NCI-H2171 treated with DMSO at 0.1 percent for 48 hours (cell line): ENCODE measurements around the gene A1BG.

Source experiments
- DNase-seq: peaks from one replicate; lab custom pipeline; 2025; lab: John Stamatoyannopoulos, UW

The A1BG gene, protein sequence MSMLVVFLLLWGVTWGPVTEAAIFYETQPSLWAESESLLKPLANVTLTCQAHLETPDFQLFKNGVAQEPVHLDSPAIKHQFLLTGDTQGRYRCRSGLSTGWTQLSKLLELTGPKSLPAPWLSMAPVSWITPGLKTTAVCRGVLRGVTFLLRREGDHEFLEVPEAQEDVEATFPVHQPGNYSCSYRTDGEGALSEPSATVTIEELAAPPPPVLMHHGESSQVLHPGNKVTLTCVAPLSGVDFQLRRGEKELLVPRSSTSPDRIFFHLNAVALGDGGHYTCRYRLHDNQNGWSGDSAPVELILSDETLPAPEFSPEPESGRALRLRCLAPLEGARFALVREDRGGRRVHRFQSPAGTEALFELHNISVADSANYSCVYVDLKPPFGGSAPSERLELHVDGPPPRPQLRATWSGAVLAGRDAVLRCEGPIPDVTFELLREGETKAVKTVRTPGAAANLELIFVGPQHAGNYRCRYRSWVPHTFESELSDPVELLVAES

DNA sequence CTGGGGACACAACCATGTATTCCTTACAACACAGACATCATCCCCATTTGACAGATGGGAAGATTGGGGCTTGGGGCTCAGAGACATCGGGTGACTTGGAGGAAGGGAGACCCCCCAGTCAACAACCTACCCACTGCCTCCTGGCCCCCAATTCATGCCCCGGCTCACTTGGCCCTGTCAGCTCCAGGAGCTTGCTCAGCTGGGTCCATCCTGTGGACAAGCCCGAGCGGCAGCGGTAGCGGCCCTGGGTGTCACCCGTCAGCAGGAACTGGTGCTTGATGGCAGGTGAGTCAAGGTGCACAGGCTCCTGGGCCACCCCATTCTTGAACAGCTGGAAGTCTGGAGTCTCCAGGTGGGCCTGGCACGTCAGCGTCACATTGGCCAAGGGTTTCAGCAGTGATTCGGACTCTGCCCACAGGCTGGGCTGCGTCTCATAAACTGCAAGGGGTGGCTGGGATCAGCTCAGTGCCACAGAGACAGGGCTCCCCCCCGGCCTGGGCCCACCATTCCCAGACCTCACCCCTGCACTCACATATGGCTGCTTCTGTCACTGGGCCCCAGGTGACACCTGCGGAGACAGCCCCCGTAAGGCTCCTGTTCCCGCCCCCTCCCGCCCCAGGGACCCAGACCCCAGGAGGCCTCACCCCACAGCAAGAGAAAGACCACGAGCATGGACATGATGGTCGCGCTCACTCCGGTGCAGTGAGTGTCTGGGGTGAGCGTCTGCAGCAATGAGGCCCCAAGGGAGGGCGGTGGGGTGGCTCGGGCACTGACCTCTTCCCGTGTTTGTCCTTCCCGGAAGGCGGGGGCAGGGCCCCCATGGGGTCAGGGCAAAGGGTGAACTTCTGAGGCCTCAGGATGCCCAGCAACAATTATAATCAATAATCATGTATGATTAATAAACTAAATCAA, at the start of gene A1BG:
Gene A1BG, minus strand, starts transcription at position 733 of the 912 bp plus-strand sequence. Its CDS starts 55 bp downstream, at position 678.
- DNase-seq, result no peak

DNA sequence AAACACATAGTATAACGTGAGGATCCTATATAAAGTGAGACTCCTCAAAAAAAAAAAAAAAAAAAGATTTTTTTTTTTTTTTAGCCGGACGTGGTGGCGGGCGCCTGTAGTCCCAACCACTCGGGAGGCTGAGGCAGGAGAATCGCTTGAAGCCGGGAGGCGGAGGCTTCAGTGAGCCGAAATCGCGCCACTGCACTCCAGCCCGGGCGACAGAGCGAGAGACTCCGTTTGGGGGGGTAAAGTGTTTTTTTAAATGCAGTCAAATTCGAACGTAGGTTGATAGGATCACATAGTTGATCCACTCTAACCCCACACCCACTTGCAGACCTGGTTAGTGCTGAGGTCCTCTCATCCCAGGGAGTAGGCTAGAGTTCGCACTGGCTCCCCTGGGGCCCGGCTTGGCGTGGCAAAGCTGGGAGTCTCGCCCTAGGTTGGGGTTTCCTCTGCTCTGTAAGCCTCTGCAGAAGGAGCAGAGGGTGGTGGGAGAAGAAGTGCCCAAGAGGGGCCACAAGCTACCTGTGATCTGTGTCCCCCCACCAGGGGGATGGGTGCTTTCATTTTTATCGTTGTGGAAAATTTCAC, 48.6 kb upstream of the A1BG start:
- peak; percentile 49 for DNase-seq

DNA sequence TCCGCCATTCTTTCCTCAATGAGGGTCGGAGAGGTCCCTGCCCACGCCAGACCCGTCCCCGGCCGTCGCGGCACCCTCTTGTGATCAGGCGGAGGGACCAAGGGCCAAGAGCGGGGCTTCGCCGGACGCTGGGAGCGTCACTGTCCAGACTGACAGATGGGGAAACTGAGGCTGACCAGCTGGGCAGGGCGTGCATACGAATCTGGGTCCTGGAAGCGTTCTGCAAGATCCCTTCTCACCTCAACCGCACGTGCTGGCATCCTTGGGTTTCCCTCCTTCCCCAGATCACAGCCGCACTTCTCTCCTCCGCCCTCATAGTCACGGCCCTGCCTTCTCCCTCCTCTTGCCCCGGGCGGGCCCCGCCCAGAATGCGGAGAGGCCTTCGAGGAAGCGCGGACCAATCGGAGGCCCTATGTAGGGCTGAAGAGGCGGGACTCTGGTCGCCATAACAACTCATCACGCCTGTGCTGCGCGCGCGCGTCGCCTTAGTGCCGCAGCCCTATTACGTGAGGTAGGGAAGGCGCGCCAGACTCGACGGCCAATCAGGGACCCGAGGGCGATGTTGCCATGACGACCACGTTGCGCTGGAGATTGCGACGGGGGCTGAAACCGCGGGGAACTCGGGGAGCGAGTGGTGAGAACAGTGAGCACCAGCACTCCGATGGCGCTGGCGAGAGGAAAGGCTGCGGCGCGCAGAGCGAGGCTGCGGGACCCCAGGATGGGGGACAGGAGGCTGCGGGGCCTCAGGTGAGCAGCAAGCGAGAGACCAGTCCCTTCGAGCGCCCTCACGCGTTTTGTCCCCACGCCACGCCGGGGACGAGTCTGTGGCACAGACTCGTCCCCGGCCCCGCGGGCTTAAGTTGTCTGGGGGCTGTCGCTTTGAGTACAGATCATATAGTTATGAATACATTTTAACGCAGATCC, 47.9 kb upstream of the A1BG start:
- DNase-seq, result peak; percentile 98

DNA sequence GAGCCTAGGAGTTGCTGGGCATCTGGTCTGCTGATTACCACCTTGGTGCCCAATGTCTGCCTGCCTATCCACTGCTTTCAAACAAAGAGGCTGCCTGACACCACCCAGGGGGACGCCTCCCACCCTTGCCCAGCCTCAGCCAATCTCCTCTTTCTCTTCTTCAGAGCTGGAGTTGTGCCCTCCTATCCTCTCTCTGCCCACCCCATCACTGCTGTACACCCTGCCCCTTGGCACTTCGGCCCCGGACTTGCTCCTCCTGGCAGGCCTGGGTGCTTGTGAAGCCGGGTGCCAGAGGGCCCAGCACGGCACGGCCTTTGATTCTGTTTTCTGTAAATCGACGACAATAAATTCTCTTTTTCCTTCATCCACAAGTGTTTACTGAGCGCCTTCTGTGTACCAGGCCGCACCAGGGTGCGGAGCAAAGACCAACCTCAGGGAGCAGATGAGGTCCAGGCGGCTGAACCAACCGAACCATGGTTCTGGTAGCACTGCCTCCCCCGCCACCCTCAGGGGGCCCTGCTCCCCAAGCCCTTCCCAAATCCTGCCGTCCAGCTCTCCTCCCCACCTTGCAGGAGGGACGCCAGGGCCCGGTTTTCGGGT, 47.1 kb upstream of the A1BG start:
- DNase-seq, result no peak

DNA sequence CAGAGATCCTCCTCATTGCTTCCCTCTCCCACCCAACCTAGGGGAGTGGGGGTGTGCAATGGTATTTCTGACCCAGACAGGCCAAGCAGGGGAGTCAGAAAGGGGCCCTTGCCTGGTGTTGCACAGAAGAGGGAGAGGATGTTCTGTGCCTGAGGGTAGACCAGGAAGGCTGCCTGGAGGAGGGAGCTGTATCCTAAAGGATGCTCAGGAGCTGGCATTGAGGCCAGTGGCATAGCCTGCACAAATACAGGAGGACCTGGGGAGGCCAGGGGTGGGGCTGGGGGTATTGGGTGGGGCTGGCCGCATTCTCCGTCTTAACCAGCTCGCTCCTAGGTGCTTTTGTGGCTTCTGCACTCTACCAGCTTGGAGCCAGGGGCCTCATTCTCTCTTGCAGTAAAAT, 46.6 kb upstream of the A1BG start:
- no peak for DNase-seq

DNA sequence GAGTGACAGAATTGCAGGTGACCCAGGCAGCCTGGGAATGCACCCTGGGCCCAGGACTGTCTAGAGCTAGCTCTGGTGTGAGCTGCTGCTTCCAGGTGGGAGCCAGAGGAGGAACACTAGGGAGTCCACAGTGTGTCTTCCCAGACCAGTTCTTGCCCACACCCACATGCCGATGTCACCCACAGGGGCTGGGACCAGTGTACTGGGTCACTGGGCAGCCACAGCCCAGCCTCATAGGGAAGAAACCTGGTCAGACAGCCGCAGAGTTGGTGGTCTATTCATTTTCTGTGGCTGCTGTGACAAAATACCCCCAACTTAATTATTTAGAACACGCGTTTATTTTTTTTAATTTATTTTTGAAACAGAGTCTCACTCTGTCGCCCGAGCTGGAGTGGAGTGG, 45.3 kb upstream of the A1BG start:
- no peak for DNase-seq

DNA sequence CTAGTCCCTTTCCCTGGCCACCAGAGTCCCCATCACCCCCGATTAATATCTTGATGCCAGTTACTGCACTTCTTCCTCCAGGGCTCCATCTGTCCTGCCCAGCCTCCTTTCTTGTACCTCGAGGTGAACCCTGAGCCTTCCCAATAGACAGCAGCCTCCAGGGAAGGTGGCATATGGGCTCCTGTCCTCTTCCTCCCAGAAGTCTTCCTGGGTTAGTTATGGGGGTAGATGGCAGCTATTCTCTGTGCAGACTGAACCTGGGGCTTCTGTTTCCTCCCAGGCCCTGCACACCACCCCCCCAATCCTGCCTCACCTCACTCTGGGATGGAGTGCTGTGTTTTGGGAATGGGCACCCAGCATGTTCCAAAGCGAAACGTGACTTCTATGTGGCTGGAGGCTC, 44.8 kb upstream of the A1BG start:
- DNase-seq, result no peak

DNA sequence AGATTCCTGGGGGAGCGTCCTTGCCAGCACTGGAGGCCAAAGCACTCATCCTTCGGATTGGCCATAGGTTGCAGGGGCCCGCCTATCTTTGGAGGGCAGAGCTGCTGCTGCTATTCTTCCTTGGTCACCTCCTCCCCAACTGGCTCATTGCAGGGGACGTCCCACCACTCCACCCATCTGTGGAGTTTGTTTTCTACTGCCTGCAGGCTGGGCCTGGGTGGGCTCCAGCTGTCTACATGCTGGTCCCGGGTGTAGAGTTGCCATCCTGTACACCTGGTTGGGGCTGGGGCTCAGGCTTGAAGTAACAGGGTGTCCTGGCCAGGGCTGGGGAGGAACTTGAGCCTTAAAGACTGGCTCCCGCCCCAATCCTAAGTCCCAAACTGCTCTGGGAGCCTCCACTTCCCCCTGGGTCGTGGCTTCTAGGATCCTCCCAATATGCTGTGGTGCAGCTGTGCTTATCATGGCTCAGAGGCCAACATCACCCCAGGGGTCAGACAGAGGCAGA, 44.3 kb upstream of the A1BG start:
- DNase-seq, result no peak

DNA sequence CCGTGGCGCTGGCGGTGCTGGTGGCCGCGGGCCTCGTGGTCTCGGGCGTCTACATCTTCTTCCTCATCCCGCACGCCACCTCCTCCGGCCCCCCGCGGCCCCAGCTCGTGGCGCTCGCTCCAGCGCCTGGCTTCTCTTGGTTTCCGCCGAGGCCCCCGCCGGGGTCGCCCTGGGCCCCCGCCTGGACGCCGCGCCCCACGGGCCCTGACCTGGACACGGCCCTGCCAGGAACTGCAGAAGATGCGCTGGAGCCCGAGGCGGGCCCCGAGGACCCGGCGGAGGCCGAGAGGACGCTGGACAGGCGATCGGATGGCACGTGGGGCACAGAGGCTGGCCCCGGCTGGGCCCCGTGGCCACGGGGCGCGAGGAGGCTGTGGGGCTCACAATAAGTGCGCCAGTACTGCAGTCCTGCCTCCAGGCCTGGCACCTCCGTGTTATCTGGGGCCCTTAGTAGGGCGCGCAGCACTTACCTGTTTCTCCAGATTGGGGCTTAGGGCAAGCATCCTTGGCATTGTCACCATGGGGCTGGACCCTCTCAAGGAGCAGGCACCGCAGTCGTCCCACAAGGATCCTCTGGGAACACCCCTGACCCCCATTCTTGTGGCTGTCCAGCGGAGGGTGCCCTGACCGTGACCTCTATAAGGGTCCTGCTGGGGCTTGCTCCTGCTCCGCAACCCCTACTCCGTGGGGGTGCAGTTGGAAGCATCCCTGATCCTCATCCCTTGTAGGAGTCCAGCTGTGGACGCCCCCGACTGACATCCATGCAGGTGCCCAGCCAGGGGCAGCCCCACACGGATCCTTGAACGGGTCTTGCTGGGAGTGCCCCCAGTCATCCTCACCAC, 43.6 kb upstream of the A1BG start:
- no peak for DNase-seq

DNA sequence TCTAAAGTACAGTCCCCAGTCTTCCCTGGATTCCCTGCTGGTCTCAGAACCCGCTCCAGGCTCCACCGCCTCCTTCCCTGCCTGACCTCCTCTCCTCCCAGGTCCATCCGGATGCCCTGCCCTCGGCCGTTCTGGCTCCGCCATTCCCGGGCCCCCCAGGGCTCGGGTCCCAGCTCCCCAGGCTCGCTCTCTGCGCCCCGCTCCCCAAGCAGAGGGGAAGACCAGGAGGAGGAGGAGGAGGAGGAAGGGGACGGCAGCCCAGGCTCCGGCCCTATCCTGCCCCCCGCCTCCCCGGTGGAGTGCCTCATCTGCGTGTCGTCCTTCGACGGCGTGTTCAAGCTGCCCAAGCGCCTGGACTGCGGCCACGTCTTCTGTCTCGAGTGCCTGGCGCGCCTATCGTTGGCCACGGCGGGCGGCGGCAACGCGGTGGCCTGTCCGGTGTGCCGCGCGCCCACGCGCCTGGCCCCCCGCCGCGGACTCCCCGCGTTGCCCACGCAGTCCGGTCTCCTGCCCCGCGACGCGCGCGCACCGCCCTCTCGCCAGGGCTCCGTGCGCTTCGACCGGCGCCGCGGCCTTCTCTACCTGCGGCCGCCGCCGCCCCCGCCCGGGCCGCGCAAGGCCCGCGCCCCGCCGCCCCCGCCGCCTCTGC, 42.8 kb upstream of the A1BG start:
- no peak for DNase-seq

DNA sequence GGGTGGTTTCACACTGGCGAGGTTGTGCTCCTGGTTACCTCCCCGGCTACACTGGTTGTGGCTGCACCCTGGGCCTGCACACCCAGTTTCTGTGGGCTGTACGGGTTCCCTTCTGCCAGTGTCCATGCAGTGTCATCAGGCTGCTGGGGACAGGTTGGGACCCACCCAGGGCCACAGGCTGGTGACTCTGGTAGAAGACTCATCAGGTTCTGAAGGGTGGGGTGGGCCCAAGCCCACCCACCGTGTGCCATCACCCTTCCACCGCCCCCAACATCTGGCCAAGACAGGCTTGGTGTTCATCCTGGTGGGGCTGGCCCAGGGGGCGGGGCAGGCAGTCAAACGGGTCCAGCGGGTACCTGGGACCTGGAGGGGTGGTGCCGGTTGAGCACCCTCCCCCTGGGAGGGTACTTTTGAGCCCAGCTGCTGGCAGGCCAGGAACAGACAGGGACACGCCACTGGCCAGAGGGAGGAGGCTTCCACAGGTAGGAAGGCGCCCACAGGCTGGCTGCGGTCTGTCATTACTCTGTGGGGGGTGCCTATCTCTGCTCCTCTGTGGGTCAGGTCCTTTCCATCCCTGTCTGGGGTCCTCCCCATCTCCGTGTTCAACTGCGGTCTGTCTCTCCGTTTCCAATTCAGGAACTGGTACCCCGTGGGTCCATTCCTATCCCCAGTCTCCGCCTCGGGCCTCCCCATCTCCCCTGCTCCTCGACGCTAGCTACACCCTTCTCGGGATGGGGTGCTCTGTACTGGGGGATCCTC, 42.1 kb upstream of the A1BG start, which contains the start of gene RNF225:
Gene RNF225, plus strand, starts transcription at position 437 of the 759 bp plus-strand sequence. CDS start 434 bp downstream, outside the sequence.
- no peak for DNase-seq

DNA sequence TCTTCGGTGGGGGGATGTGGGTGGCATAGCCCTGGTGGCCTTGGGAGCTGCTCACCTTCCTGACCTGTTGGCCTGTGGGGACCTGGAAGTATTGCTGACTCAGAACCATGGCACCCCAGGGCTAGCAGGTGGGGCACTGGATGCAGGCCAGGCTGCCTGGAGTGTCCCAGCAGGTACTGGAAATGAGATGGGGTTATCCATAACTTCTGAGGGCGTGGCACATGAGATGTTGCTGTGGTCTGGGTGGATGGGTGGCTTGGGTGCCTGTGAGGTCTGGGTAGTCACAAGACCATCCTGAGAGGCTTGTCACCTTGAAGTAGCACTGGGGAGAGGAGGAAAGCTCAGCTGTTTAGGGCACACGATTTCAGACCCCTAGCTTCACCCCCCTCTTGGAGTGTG, 41.5 kb upstream of the A1BG start:
- DNase-seq, result no peak

DNA sequence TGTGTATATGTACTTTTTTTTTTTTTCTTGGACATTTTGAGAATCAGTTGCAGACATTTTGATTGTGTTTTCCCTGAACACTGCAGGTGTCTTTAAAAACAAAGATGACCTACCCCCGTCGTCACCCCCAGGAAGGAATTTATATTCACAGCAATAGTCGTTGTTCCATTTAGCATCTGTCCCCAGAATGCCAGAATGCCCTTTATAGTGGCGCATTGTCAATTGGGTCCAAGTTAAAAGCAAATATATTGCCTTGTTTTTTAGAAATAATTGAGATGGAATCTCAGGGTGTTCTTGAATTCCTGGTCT, 40.4 kb upstream of the A1BG start:
- no peak for DNase-seq

DNA sequence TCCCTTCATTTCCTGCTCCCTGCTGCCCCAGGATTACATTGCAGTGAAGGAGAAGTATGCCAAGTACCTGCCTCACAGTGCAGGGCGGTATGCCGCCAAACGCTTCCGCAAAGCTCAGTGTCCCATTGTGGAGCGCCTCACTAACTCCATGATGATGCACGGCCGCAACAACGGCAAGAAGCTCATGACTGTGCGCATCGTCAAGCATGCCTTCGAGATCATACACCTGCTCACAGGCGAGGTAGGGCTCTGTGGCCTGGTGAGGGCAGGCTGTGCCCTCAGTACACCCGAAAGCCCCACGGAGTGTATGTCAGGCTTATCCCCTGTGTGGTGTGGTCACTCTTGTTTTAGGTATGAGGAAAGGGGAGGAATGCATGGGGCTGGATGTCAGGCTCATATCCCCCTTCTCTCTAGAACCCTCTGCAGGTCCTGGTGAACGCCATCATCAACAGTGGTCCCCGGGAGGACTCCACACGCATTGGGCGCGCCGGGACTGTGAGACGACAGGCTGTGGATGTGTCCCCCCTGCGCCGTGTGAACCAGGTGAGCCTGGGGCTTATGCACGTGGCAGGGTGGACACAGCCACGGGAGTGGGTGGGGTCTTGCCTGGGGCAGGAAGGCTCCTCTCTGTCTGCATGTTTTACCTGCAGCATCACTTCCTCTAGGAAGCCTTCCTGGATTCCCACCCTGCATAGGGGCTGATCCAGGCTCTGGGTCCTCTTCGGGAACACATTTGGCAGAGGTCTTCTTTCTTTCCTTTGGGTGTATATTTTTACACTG, 39.8 kb upstream of the A1BG start:
- DNase-seq, result no peak

DNA sequence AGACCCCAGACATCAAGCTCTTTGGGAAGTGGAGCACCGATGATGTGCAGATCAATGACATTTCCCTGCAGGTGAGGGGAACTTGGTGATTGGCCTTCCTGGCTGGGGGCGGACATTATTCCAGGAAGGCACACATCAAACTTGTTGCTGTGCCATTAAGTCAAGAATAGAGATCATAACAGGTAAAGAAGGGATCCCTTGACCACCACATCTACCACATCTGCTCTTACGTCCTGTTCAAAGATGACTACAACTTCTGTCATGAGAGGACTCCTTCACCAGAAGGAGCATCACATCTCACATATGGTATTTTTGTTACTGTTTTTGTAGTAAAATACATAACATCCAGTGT, 34.9 kb upstream of the A1BG start:
- DNase-seq, result no peak

DNA sequence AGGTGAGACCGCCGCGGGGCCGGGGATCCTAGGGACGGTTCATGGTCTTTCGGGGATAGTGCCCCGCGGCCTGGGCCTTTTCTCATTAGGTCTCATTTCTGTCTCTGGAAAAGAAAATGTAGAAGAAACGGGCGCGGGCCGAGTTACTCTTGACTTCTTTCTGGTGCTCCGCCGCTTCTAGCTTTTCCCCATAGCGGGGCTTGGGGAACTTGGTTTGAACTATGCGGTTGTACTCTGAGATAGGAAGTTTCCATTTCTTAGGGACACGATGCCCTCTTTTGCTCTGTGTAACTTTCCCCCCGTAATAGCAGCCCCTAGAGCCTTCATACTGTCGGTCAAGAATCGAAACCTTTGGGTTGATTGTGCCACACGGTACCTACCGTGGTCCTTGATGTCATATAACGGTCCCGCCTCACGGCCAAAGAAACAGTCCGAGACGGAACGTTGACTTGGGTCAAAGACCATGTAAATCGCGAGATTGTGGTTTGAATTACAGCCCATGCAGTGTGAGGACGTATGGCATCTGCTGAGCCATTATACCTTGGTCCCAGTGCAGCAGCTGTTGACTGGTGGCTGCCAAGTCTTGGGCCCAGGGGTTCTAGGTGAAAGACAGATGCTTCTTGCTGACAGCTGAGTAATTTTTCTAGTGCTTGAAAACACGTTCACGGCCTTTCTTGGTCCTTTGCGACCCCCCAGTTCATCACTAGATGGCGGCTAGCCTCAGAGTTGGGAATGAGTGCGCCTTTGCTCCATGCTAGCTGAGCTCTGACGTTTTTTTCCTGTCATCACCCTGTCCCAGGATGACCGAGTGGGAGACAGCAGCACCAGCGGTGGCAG, 34.3 kb upstream of the A1BG start:
- peak; percentile 49 for DNase-seq
